Ishikawa (cell line): ENCODE results near the gene CFAP73.

Source experiments
- CEBPB ChIP-seq: IDR thresholded peaks from 2 replicates; pipeline ENCODE4 v1.6.1; 2012
- CREB1 ChIP-seq: IDR thresholded peaks from 2 replicates; pipeline ENCODE4 v1.6.1; 2012; ENCODE audit warnings: low read depth
- EGR1 ChIP-seq: IDR thresholded peaks from 2 replicates; pipeline ENCODE4 v1.6.1; 2012
- EP300 ChIP-seq: IDR thresholded peaks from 2 replicates; pipeline ENCODE4 v1.6.1; 2012; ENCODE audit warnings: borderline replicate concordance
- FOXM1 ChIP-seq: IDR thresholded peaks from 2 replicates; pipeline ENCODE4 v1.6.1; 2012; ENCODE audit warnings: low read depth, borderline replicate concordance
- NFIC ChIP-seq: IDR thresholded peaks from 2 replicates; pipeline ENCODE4 v1.6.1; 2012
- RAD21 ChIP-seq: IDR thresholded peaks from 2 replicates; pipeline ENCODE4 v1.6.1; 2012; ENCODE audit warnings: low read depth
- TAF1 ChIP-seq: IDR thresholded peaks from 2 replicates; pipeline ENCODE4 v1.6.1; 2012; ENCODE audit warnings: low read depth, mild to moderate bottlenecking
- TCF12 ChIP-seq: IDR thresholded peaks from 2 replicates; pipeline ENCODE4 v1.6.1; 2012; ENCODE audit warnings: low read depth
- TEAD4 ChIP-seq: IDR thresholded peaks from 2 replicates; pipeline ENCODE4 v1.6.1; 2012
- YY1 ChIP-seq: IDR thresholded peaks from 2 replicates; pipeline ENCODE4 v1.6.1; 2012; ENCODE audit warnings: low read depth
- ZBTB7A ChIP-seq: IDR thresholded peaks from 2 replicates; pipeline ENCODE4 v1.6.1; 2012; ENCODE audit warnings: low read depth
- TF ChIP-seq, protein P1 (sequence below): IDR thresholded peaks from 2 replicates; pipeline ENCODE4 v1.6.1; 2012
- TF ChIP-seq, protein P2 (sequence below): IDR thresholded peaks from 2 replicates; pipeline ENCODE4 v1.6.1; 2012
- TF ChIP-seq, protein P3 (sequence below): IDR thresholded peaks from 2 replicates; pipeline ENCODE4 v1.6.1; 2012; ENCODE audit warnings: low read depth, mild to moderate bottlenecking

The CFAP73 gene

DNA sequence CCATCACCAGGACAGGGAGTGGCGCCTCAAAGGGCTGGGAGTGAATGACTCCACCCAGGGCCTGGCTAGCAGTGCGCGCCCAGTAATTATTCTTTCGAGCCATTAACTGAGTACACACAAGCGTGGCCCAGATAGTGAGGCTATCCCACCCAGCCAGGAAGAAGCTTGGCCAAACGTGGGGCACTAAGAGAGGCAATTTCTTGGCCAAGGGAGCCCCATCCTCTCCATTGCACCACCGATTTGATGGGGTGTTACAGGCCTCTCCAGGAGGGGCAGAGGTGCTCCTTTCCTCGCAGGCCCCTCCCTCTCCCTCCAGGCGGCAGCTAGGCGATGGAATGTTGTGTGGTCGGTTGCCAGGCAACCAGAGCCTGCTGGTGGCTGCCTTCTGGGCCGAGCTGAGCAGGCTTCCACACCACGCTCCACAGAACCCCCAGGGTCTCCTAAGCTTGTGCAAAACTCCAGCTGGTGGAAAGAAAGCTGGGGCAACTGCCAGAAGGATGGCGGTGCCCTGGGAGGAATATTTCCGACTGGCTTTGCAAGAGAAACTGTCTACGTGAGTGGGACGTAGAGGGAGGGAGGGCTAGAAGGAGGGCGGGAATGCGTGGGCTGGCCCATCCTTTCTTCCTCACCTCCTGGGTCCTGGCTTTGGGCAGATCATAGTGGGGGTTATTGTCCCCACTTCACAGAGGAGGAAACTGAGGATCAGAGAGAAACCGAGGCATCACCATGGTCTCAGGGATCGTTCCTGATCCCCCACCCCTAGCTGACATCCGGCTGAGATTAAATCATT lies at the start of gene CFAP73:
TSS of gene CFAP73 (plus strand) at position 364 of the 790 bp plus-strand sequence. CDS start at position 498, 134 bp downstream.
- TF ChIP-seq CEBPB (no peak), EGR1 (peak; percentile 73), RAD21 (no peak), TAF1 (no peak), ZBTB7A (no peak; the same call in 1 of the 2 replicates), FOXM1 (no peak), NFIC (no peak), CREB1 (no peak), TEAD4 (peak; percentile 49), TCF12 (no peak), EP300 (no peak), YY1 (no peak)
- TF ChIP-seq, protein P1, sequence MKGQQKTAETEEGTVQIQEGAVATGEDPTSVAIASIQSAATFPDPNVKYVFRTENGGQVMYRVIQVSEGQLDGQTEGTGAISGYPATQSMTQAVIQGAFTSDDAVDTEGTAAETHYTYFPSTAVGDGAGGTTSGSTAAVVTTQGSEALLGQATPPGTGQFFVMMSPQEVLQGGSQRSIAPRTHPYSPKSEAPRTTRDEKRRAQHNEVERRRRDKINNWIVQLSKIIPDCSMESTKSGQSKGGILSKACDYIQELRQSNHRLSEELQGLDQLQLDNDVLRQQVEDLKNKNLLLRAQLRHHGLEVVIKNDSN = no peak
- TF ChIP-seq, protein P2, sequence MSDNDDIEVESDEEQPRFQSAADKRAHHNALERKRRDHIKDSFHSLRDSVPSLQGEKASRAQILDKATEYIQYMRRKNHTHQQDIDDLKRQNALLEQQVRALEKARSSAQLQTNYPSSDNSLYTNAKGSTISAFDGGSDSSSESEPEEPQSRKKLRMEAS = peak; percentile 44; the same call in 1 of the 2 replicates
- TF ChIP-seq, protein P3, sequence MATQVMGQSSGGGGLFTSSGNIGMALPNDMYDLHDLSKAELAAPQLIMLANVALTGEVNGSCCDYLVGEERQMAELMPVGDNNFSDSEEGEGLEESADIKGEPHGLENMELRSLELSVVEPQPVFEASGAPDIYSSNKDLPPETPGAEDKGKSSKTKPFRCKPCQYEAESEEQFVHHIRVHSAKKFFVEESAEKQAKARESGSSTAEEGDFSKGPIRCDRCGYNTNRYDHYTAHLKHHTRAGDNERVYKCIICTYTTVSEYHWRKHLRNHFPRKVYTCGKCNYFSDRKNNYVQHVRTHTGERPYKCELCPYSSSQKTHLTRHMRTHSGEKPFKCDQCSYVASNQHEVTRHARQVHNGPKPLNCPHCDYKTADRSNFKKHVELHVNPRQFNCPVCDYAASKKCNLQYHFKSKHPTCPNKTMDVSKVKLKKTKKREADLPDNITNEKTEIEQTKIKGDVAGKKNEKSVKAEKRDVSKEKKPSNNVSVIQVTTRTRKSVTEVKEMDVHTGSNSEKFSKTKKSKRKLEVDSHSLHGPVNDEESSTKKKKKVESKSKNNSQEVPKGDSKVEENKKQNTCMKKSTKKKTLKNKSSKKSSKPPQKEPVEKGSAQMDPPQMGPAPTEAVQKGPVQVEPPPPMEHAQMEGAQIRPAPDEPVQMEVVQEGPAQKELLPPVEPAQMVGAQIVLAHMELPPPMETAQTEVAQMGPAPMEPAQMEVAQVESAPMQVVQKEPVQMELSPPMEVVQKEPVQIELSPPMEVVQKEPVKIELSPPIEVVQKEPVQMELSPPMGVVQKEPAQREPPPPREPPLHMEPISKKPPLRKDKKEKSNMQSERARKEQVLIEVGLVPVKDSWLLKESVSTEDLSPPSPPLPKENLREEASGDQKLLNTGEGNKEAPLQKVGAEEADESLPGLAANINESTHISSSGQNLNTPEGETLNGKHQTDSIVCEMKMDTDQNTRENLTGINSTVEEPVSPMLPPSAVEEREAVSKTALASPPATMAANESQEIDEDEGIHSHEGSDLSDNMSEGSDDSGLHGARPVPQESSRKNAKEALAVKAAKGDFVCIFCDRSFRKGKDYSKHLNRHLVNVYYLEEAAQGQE = no peak

DNA sequence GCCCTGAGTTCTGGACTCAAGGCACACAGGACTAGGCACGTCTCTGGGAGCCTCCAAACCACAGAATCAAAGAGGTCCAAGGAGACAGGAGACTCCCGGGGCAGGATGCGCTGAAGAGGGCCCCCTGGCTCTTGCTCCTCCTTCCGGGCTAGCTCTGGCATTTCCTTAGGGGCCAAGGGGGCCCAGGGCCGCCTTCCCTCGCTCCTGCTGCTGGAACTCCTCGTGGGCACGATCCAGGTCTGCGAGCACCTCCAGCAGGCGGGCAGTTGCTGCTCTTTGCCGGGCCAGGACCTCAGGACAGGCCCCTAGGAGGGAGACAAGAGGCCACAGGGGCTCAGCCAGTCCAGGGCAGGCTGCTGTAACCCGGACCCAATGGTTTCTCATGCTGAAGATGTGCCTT lies 49.8 kb upstream of the CFAP73 start:
- TF ChIP-seq FOXM1 = no peak
- TF ChIP-seq TAF1 = no peak
- TF ChIP-seq CREB1 = no peak
- no peak for TF ChIP-seq EGR1
- TF ChIP-seq, protein P2 = no peak
- no peak for TF ChIP-seq TCF12
- TF ChIP-seq ZBTB7A = no peak
- TF ChIP-seq RAD21 = no peak
- TF ChIP-seq, protein P3 = no peak
- no peak for TF ChIP-seq YY1
- TF ChIP-seq, protein P1 = no peak
- TF ChIP-seq TEAD4 = no peak

DNA sequence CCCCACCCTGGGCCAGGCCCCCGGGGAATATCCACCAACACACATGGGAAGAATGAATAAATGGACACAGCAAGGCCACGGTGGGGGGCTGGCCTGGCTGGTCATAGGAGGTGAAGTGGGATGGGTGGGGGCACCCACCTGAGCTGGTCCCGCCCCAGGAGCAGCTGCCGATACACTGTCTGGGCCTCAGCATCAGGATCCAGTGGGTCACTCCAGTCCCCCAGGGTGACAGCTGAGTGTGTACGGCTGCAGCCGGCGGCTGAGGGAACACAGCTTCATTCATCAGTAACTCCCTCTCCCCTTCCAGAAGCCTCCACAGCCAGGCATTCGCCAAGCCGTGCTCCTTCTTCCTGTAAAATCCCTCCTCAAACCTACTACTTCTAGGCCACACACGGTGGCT lies 47.8 kb upstream of the CFAP73 start:
- TF ChIP-seq NFIC (no peak), FOXM1 (no peak), EGR1 (no peak), ZBTB7A (no peak), RAD21 (no peak), YY1 (no peak)
- TF ChIP-seq, protein P1 = no peak

DNA sequence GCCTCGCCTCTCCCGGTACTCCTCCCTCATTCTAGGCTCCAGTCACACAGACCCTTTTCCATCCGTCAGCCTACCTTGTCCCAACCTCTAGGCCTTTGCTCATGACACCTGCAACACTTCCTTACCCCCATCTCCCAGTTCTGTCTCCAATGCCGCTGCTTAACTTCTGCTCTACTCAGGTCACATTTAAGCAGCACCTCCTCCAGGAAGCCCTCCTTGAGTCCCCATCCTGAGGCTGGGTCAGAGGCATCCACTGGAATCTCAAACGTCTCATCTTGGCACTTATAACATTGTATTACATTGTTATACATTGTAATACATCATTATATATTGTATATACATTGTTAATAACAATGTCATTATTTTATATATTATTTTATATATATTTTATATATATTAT lies 46.7 kb upstream of the CFAP73 start:
- TF ChIP-seq TAF1 = no peak
- TF ChIP-seq TEAD4 = no peak
- no peak for TF ChIP-seq CREB1
- no peak for TF ChIP-seq ZBTB7A
- TF ChIP-seq TCF12 = no peak
- TF ChIP-seq, protein P3 = no peak
- no peak for TF ChIP-seq FOXM1
- no peak for TF ChIP-seq NFIC
